HG02870 (cell line): ENCODE measurements around the gene IRX6.

Experiments
- ATAC-seq: cut with Tn5 transposase; IDR thresholded peaks from one replicate; pipeline ENCODE4 v1.9.1; 2021; ENCODE audit warnings: mild to moderate bottlenecking, moderate library complexity; ENCODE audit not compliant: unreplicated experiment

Gene IRX6

GRCh38 chr16:55322327-55322726, 1.7 kb upstream of the IRX6 start:
- no peak for ATAC-seq

GRCh38 chr16:55324285-55325079, 479 bp downstream of the IRX6 start:
- no peak for ATAC-seq

GRCh38 chr16:55325080-55325447, 1.1 kb downstream of the IRX6 start:
- ATAC-seq = no peak

- ATAC-seq = no peak
Observed at GRCh38 chr16:55325458-55326109, 1.6 kb downstream of the IRX6 start.

- ATAC-seq = no peak
Observed at GRCh38 chr16:55326261-55327092, 2.5 kb downstream of the IRX6 start.

GRCh38 chr16:55328611-55329569, 4.9 kb downstream of the IRX6 start:
- no peak for ATAC-seq

GRCh38 chr16:55329791-55330428, 5.9 kb downstream of the IRX6 start:
- no peak for ATAC-seq

- no peak for ATAC-seq
Observed at GRCh38 chr16:55330781-55331647, 7.0 kb downstream of the IRX6 start.

- ATAC-seq = no peak
Observed at GRCh38 chr16:55331648-55332185, 7.7 kb downstream of the IRX6 start.

- ATAC-seq = no peak
Observed at GRCh38 chr16:55333684-55334083, 9.7 kb downstream of the IRX6 start.

- ATAC-seq = no peak
Observed at GRCh38 chr16:55338646-55339045, 14.6 kb downstream of the IRX6 start.

- no peak for ATAC-seq
Observed at GRCh38 chr16:55340445-55340844, 16.4 kb downstream of the IRX6 start.

GRCh38 chr16:55341681-55342080, 17.7 kb downstream of the IRX6 start:
- ATAC-seq = no peak

- ATAC-seq = no peak
Observed at GRCh38 chr16:55346475-55346874, 22.5 kb downstream of the IRX6 start.

GRCh38 chr16:55349867-55350266, 25.9 kb downstream of the IRX6 start:
- ATAC-seq = no peak

- no peak for ATAC-seq
Observed at GRCh38 chr16:55350984-55351383, 27.0 kb downstream of the IRX6 start.

- ATAC-seq = no peak
Observed at GRCh38 chr16:55351936-55352335, 27.9 kb downstream of the IRX6 start.

- ATAC-seq = no peak
Observed at GRCh38 chr16:55357241-55357640, 33.2 kb downstream of the IRX6 start.

- no peak for ATAC-seq
Observed at GRCh38 chr16:55359946-55360345, 35.9 kb downstream of the IRX6 start.
